DND-41 (cell line): Measurements from ENCODE around the gene SUV39H1.

Experiments
- ATAC-seq: fragments of 200-7000 bp; cut with Tn5 transposase; 3 replicates; pipeline ENCODE4 v1.9.1; 2021; ENCODE audit warnings: low read depth; ENCODE audit not compliant: insufficient read depth
- DNase-seq: peaks from one replicate; pipeline ENCODE4 v3.0.0-alpha.2; 2020
- H2AFZ ChIP-seq: 2 replicates; pipeline ENCODE4 v1.6.0; 2012; ENCODE audit warnings: low read depth, low read length
- H3K27ac ChIP-seq: 2 replicates; pipeline ENCODE4 v1.5.1; 2012; ENCODE audit warnings: low read length, inconsistent platforms
- H3K27me3 ChIP-seq: fragments of 200-600 bp; sonication (generic); 2 replicates; pipeline ENCODE4 v1.6.0; 2012; ENCODE audit warnings: low read length, mild to moderate bottlenecking, inconsistent platforms; ENCODE audit not compliant: insufficient read depth, poor library complexity
- H3K36me3 ChIP-seq: 2 replicates; pipeline ENCODE4 v1.5.1; 2012; ENCODE audit warnings: low read length, inconsistent platforms; ENCODE audit not compliant: insufficient read depth
- H3K4me1 ChIP-seq: 2 replicates; pipeline ENCODE4 v1.5.1; 2012; ENCODE audit warnings: mild to moderate bottlenecking, low read length; ENCODE audit not compliant: insufficient read depth
- H3K4me2 ChIP-seq: 2 replicates; pipeline ENCODE4 v1.6.0; 2012; ENCODE audit warnings: mild to moderate bottlenecking, moderate library complexity, low read length, inconsistent platforms; ENCODE audit not compliant: insufficient read depth
- H3K4me3 ChIP-seq, 2 experiments: fragments of 200-600 bp in 1 of 2; shearing (Covaris generic) in 1 of 2; 2 replicates each; pipeline ENCODE4 v1.5.1; 2012 to 2016; ENCODE audit warnings: inconsistent platforms in 2 of 2, low read length in 2 of 2, mild to moderate bottlenecking in 2 of 2, low read depth in 1 of 2, moderate library complexity in 1 of 2
- H3K79me2 ChIP-seq: 2 replicates; pipeline ENCODE4 v1.6.0; 2012; ENCODE audit warnings: low read length, inconsistent platforms; ENCODE audit not compliant: insufficient read depth
- H3K9ac ChIP-seq: 2 replicates; pipeline ENCODE4 v1.6.0; 2012; ENCODE audit warnings: low read depth, mild to moderate bottlenecking, inconsistent platforms, low read length, moderate library complexity
- H3K9me3 ChIP-seq: 2 replicates; pipeline ENCODE4 v1.5.1; 2012; ENCODE audit warnings: low read length, moderate library complexity, mild to moderate bottlenecking, inconsistent platforms; ENCODE audit not compliant: insufficient read depth, severe bottlenecking
- H4K20me1 ChIP-seq: 2 replicates; pipeline ENCODE4 v1.6.0; 2012; ENCODE audit warnings: low read length; ENCODE audit not compliant: insufficient read depth
- CTCF ChIP-seq: IDR thresholded peaks from 2 replicates; pipeline ENCODE4 v1.5.1; 2012; ENCODE audit warnings: borderline replicate concordance, low read length, moderate library complexity, mild to moderate bottlenecking; ENCODE audit not compliant: poor library complexity, severe bottlenecking; ENCODE audit errors: extremely low read depth
- EZH2 ChIP-seq: IDR thresholded peaks from 3 replicates; pipeline ENCODE4 v1.6.1; 2012; ENCODE audit warnings: borderline replicate concordance, low read depth, mild to moderate bottlenecking, moderate library complexity, low read length, inconsistent platforms; ENCODE audit not compliant: severe bottlenecking

Gene SUV39H1

DNA sequence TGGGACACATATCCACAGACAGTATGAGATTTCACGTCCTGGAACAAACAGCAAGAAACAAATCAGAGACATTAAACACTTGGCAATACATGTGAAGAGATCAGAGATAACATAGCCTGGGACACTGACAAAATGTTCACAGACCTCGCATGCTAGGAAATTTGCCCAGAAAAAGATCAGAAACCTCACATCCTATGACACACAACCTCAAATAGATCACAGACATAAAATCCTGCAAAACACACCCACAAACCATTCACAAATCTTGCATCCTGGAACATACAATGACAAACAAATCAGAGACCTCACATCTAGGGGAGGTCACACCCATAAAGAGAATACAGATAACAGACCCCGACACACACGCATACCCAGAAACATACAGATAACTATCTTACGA lies 18.0 kb downstream of the SUV39H1 start:
- H3K4me2 ChIP-seq: no peak overlapping the region
- no peak overlapping the region for H3K27ac ChIP-seq
- ATAC-seq: no peak
- TF ChIP-seq EZH2: no peak
- TF ChIP-seq CTCF: no peak
- no peak overlapping the region for H2AFZ ChIP-seq
- no peaks in the 10 kb centered on the region for H3K36me3 ChIP-seq
- DNase-seq: no peak
- H4K20me1 ChIP-seq: peaks cover 3% of the 10 kb centered on the region; the same call in 1 of the 2 replicates
- no peak overlapping the region for H3K9ac ChIP-seq
- no peaks in the 10 kb centered on the region; the same call in 1 of the 2 replicates for H3K79me2 ChIP-seq
- H3K4me3 ChIP-seq: no peak overlapping the region
- no peaks in the 10 kb centered on the region for H3K9me3 ChIP-seq
- H3K4me1 ChIP-seq: peaks cover 9% of the 10 kb centered on the region; the same call in 1 of the 2 replicates
- no peaks in the 10 kb centered on the region for H3K27me3 ChIP-seq

- H3K79me2 ChIP-seq: no peaks in the 10 kb centered on the region; the same call in 1 of the 2 replicates
- H4K20me1 ChIP-seq: no peaks in the 10 kb centered on the region
- H3K9ac ChIP-seq: no peak overlapping the region
- H3K4me1 ChIP-seq: peaks cover 9% of the 10 kb centered on the region; the same call in 1 of the 2 replicates
- DNase-seq: no peak
- no peaks in the 10 kb centered on the region for H3K27me3 ChIP-seq
- H3K36me3 ChIP-seq: no peaks in the 10 kb centered on the region
- H3K27ac ChIP-seq: no peak overlapping the region
- no peak for ATAC-seq
- H3K9me3 ChIP-seq: no peaks in the 10 kb centered on the region
- no peak overlapping the region for H3K4me3 ChIP-seq
- H3K4me2 ChIP-seq: no peak overlapping the region
- no peak overlapping the region for H2AFZ ChIP-seq
- TF ChIP-seq CTCF: no peak
- no peak for TF ChIP-seq EZH2
These were observed 18.5 kb downstream of the SUV39H1 start for GRCh38 chrX:48715072-48715471.

- H3K79me2 ChIP-seq: no peaks in the 10 kb centered on the region; the same call in 1 of the 2 replicates
- H2AFZ ChIP-seq: no peak overlapping the region
- H3K36me3 ChIP-seq: no peaks in the 10 kb centered on the region
- TF ChIP-seq CTCF: no peak
- TF ChIP-seq EZH2: no peak
- no peaks in the 10 kb centered on the region for H4K20me1 ChIP-seq
- H3K27me3 ChIP-seq: no peaks in the 10 kb centered on the region
- DNase-seq (no peak), ATAC-seq (peak; percentile 53; the same call in 1 of the 3 replicates)
- H3K9me3 ChIP-seq: no peaks in the 10 kb centered on the region
- no peak overlapping the region for H3K9ac ChIP-seq
- no peak overlapping the region for H3K4me3 ChIP-seq
- H3K4me2 ChIP-seq: no peak overlapping the region
- peaks cover 9% of the 10 kb centered on the region; the same call in 1 of the 2 replicates for H3K4me1 ChIP-seq
- no peak overlapping the region for H3K27ac ChIP-seq
These were observed 19.5 kb downstream of the SUV39H1 start for GRCh38 chrX:48715876-48716502.
